GM12801 (cell line): Measurements from ENCODE around the gene KCND2.

ENCODE experiments used
- TF ChIP-seq, protein P1 (sequence below): IDR thresholded peaks from one replicate; pipeline ENCODE4 v1.5.1; 2011; ENCODE audit warnings: control low read depth; ENCODE audit not compliant: insufficient read length; ENCODE audit errors: extremely low read depth

KCND2 gene

DNA sequence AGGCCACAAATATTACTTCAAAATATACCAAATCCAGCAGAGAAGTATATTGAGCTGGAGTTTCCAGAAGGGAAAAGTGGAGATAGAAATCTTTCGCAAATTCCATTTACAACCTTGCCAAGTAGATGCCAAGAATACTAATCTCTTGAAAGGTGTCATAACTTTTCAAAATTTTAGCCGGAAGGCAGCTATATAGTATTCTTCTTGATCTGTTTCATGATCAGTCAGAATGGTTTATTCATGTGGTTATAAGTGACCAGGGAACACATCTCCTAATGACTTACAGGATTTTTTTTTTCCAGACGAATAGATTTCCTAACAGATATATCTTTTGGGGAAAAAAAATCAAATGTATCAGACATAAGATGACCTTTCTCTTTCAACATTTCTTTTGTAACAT is 314.3 kb downstream of the KCND2 start:
- TF ChIP-seq, protein P1, sequence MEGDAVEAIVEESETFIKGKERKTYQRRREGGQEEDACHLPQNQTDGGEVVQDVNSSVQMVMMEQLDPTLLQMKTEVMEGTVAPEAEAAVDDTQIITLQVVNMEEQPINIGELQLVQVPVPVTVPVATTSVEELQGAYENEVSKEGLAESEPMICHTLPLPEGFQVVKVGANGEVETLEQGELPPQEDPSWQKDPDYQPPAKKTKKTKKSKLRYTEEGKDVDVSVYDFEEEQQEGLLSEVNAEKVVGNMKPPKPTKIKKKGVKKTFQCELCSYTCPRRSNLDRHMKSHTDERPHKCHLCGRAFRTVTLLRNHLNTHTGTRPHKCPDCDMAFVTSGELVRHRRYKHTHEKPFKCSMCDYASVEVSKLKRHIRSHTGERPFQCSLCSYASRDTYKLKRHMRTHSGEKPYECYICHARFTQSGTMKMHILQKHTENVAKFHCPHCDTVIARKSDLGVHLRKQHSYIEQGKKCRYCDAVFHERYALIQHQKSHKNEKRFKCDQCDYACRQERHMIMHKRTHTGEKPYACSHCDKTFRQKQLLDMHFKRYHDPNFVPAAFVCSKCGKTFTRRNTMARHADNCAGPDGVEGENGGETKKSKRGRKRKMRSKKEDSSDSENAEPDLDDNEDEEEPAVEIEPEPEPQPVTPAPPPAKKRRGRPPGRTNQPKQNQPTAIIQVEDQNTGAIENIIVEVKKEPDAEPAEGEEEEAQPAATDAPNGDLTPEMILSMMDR = no peak

DNA sequence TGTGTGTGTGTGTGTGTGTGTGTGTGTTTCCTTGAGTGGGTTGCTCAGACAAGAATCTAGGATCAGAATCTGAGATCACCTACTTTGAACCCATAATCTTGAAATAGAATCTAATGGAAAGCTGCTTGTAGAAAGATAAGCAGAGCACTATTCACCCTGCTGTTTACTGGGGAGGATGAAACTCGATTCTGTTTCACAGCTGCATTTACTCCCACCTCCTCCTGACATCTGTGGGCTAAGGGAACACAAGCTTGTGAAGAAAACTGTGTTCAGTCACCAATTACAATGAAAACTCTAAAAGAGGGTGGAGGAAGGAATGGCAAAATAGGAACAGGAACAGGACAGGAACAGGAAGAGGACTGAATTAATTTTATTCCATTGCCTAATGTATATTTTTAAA is 315.4 kb downstream of the KCND2 start:
- TF ChIP-seq, protein P1 = no peak

DNA sequence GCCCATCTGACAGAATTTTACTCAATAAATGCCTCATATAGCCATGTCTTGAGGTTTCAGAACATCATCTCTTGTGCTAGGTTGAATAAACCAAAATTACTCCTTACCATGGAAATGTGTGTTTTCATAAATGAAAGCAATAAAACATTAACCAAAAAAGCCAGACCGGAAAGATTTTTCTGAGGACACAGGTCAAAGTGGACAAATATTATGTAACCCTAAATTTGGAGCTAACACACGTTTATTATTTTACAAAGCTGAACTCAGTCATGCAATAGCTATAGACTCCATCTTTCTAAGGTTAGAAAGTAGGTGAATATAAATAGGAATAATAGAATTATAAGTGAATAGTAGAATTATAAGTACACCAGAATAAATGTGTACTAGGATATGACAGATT is 315.9 kb downstream of the KCND2 start:
- TF ChIP-seq, protein P1 = no peak

DNA sequence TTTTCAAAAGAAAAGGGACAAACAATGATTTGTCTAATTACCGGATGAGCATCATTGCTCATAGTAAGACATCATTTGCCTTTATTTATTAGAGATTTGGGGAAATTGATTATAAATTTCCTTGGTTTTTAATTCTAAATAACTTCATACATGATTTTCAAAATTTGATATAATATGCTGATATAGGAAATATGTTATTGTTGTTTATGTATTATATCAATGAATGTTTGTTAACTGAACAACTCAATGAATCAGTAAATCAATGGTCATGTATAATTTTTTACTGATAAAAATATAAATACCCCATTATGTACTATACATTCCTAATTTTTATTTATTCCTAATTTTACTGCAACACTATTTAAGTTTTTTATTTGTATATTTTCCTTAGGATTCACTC is 327.6 kb downstream of the KCND2 start:
- TF ChIP-seq, protein P1 = no peak

DNA sequence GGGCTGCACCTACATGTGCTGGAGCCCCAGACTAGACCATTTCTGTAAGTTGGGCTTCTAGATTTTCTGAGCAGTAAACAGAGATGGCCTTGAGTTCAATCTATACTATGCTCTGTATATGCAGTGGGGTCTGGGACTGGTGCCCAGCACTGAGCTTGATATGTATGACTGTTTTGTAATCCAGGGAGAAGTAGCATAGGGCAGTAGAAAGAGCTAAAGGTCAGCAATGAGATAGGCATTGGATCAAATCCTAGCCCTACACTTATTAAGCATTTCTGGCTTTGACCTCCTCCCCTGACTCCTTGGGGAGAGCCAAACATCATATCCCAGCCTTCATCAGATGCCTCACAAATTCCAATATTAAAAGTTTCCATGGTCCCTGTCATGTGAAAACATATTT is 330.4 kb downstream of the KCND2 start:
- TF ChIP-seq, protein P1 = no peak

DNA sequence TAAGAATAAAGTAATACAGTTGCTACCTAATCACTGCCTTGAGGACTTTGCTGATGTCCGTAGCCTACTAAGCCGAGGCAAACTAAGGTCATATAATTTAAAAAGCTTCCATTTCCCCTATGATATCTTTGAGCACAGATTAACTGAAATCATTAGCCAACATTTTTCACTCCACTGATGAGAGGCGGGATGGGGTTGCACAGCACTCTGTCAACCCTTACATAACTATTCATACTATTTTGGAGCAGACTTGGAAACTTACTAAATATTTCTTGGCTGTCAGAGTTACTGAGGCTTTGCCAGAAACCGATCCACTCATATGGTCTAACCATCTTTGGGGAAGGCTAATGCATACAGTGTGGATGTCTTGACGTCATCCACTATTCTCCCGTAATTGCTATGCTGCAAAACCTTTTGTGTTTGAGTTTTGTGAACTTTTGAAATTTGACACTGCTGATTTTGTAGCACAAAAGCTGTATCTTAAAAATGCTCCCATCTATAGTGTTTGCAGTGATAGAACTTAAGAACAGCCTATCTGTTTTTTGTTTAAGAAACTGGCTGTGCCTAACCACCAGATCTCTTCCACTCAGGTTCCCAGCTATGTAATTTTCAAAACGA is 336.3 kb downstream of the KCND2 start:
- TF ChIP-seq, protein P1 = no peak

DNA sequence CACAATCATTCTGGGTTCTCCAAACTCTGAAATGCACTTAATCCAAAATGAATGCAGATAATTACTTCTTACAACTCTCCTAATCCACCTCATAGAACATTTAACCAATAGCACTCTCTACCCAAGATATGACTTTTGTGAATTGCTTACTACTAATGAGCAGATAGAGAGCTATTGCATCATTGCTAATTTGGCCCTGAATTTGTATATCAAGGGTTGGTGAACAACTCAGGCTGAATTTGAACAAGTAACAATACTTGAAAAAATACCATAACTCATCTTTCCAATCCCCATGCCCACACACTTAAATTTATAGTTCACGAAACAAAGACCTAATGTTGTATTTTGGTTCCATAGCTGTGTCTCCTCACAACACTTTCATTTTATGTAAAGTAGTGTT is 339.0 kb downstream of the KCND2 start:
- TF ChIP-seq, protein P1 = no peak
